Embryonic facial prominence (tissue), 1 donor: Measurements from ENCODE around the gene NPLOC4.
"Not testable (repeated sequence)": the region's sequence is repeated elsewhere in the genome, so short reads cannot be mapped to it uniquely, and the experiment has no call there.

Source experiments
- DNase-seq: peaks from one replicate; pipeline ENCODE4 v3.0.0-alpha.2; 2016; ENCODE audit errors: extremely low spot score

The NPLOC4 gene

GRCh38 chr17:81636505-81637288 is at the start of gene NPLOC4, which contains the start of gene TSPAN10:
Gene NPLOC4, minus strand, starts transcription at chr17:81637112. Its CDS starts 182 bp downstream, at chr17:81636930.
Gene TSPAN10, plus strand, starts transcription at chr17:81637196. Its CDS starts 5,217 bp downstream, at chr17:81642413.
- peak; percentile 83 for DNase-seq

GRCh38 chr17:81686614-81687013 is 49.7 kb upstream of the NPLOC4 start:
- no peak for DNase-seq

- DNase-seq: no peak
These were observed 48.2 kb upstream of the NPLOC4 start for GRCh38 chr17:81685108-81685507.

GRCh38 chr17:81684442-81684911 is 47.6 kb upstream of the NPLOC4 start:
- DNase-seq: no peak

- DNase-seq: peak; percentile 97
These were observed 46.9 kb upstream of the NPLOC4 start, which contains the start of the genes ARL16 and HGS for GRCh38 chr17:81683584-81684441. Gene ARL16, minus strand, starts transcription at chr17:81683797. Its CDS starts 44 bp downstream, at chr17:81683753. Gene HGS, plus strand, starts transcription at chr17:81684011. Its CDS starts 56 bp downstream, at chr17:81684067.

GRCh38 chr17:81683208-81683583 is 46.3 kb upstream of the NPLOC4 start:
- DNase-seq: no peak

- peak; percentile 18 for DNase-seq
These were observed 45.8 kb upstream of the NPLOC4 start for GRCh38 chr17:81682565-81683207.

- DNase-seq: no peak
These were observed 44.8 kb upstream of the NPLOC4 start for GRCh38 chr17:81681672-81682071.

- DNase-seq: no peak
These were observed 43.2 kb upstream of the NPLOC4 start for GRCh38 chr17:81680150-81680549.

- no peak for DNase-seq
These were observed 40.0 kb upstream of the NPLOC4 start for GRCh38 chr17:81676906-81677305.

- not testable (repeated sequence) for DNase-seq
These were observed 38.8 kb upstream of the NPLOC4 start for GRCh38 chr17:81675515-81676221.

GRCh38 chr17:81673561-81674258 is 36.8 kb upstream of the NPLOC4 start:
- DNase-seq: no peak

GRCh38 chr17:81672954-81673353 is 36.0 kb upstream of the NPLOC4 start:
- DNase-seq: no peak

- no peak for DNase-seq
These were observed 35.6 kb upstream of the NPLOC4 start for GRCh38 chr17:81672504-81672903.

- DNase-seq: no peak
These were observed 30.8 kb upstream of the NPLOC4 start for GRCh38 chr17:81667754-81668153.

GRCh38 chr17:81666342-81667191 is 29.7 kb upstream of the NPLOC4 start, which contains the start of the genes CCDC137 and OXLD1:
Gene CCDC137, plus strand, starts transcription at chr17:81666737. Its CDS starts 30 bp downstream, at chr17:81666767.
Gene OXLD1, minus strand, starts transcription at chr17:81666605. Its CDS starts 28 bp downstream, at chr17:81666577.
- DNase-seq: peak; percentile 90

- no peak for DNase-seq
These were observed 29.1 kb upstream of the NPLOC4 start for GRCh38 chr17:81666092-81666341.

GRCh38 chr17:81665205-81666091 is 28.5 kb upstream of the NPLOC4 start:
- DNase-seq: no peak

GRCh38 chr17:81664051-81664470 is 27.1 kb upstream of the NPLOC4 start:
- DNase-seq: no peak
